GM10248 (cell line): Measurements from ENCODE around the gene NDUFS2.

ENCODE experiments used
- CTCF ChIA-PET: fragments of 300-600 bp; sonication (Branson Sonifier 250); formaldehyde crosslinking; extraction: SDS; loops from one replicate; lab custom pipeline; 2021; ENCODE audit warnings: antibody characterized with exemption; lab: Yijun Ruan, JAX
- POLR2A ChIA-PET: fragments of 350-650 bp; sonication (Branson Sonifier 250); formaldehyde crosslinking; extraction: SDS; loops from one replicate; lab custom pipeline; 2020; ENCODE audit warnings: antibody characterized with exemption; lab: Yijun Ruan, JAX
- DNase-seq: peaks from one replicate; pipeline ENCODE4 v3.0.0; 2012; ENCODE audit errors: extremely low spot score
- CTCF ChIP-seq: IDR thresholded peaks from 2 replicates; pipeline ENCODE4 v1.5.1; 2012; ENCODE audit warnings: mild to moderate bottlenecking, low read depth; ENCODE audit errors: extremely low read depth, missing control alignments, control extremely low read depth

NDUFS2 gene

GRCh38 chr1:161171191-161171590 is 31.0 kb upstream of the NDUFS2 start:
- no peak for DNase-seq
- CTCF ChIA-PET, result interaction anchor here (1.0 to 2.4 kb wide), 4 partner anchors 10 to 55 kb away, joined by 6 to 11 read pairs (median 7); partner anchors contain the start of gene TOMM40L
- POLR2A ChIA-PET, result interaction anchor here (0.5 kb wide), 1 partner anchor 50 kb away, joined by 4 read pairs; no protein-coding TSS in a partner anchor
- no peak for TF ChIP-seq CTCF

GRCh38 chr1:161171696-161172095 is 30.5 kb upstream of the NDUFS2 start:
- CTCF ChIA-PET, result interaction anchor here (1.0 to 2.4 kb wide), 3 partner anchors 9 to 20 kb away, joined by 6 to 11 read pairs (median 6); no protein-coding TSS in a partner anchor
- no peak for DNase-seq
- POLR2A ChIA-PET, result no interaction called here
- no peak for TF ChIP-seq CTCF

- no peak for TF ChIP-seq CTCF
- POLR2A ChIA-PET, result no interaction called here
- CTCF ChIA-PET, result interaction anchor here (1.9 kb wide), 1 partner anchor 20 kb away, joined by 11 read pairs; no protein-coding TSS in a partner anchor
- no peak for DNase-seq
Observed at GRCh38 chr1:161172349-161172748, 29.8 kb upstream of the NDUFS2 start.

- CTCF ChIA-PET, result no interaction called here
- no peak for DNase-seq
- POLR2A ChIA-PET, result no interaction called here
- no peak for TF ChIP-seq CTCF
Observed at GRCh38 chr1:161172776-161173376, 29.3 kb upstream of the NDUFS2 start.

DNA sequence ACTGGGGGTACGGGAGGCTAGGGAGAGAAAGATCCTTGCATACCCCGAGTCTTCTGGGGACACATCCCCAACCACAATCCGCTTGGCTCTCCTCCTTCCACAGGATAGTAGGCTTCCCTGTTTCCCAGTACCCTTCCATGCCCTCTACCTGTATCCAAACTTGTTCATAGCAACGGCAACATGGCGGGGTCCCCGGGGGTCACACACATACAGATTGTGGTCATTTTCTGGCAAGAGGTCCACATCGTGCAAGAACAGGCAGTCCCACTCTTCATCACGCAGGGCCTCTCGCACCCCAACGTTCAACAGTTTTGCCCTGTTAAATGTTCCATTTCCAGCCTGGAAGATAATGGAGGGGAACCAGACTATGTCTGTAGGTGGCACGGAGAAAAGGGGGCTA is 28.5 kb upstream of the NDUFS2 start:
- ChIA-PET CTCF (no interaction called here), POLR2A (no interaction called here)
- no peak for DNase-seq
- TF ChIP-seq CTCF, result no peak

DNA sequence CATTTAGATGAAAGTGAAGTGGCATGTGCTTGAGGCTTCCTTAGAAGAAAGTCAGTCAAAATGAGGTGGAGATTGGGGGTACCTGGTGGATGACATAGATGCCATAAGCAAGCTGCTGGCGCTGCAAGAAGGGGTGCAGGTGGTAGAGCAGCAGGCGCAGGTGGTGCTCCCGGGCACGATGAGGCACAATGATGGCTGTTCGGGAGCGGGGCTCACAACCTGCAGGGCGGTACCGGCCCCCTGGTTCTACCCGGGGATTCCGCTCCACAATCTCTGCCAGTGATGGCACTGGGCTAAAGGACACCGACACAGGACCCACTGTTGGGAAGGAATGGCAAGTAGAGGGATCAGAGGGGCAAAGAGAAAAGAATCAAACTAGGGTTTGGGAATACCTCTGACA is 27.3 kb upstream of the NDUFS2 start:
- TF ChIP-seq CTCF, result no peak
- ChIA-PET POLR2A (no interaction called here), CTCF (no interaction called here)

More for the DNA sequence above, 27.3 kb upstream of the NDUFS2 start:
- no peak for DNase-seq
